GM08714 (cell line): ENCODE results near the gene C1orf226.
"Not testable (repeated sequence)": the region's sequence is repeated elsewhere in the genome, so short reads cannot be mapped to it uniquely, and the experiment has no call there.

Experiments
- H3K4me3 ChIP-seq: fragments of 200-500 bp; sonication (Bioruptor generic); 2 replicates; pipeline ENCODE4 v1.5.1; 2014; ENCODE audit warnings: mild to moderate bottlenecking, low read length, inconsistent platforms
- ZNF274 ChIP-seq: IDR thresholded peaks from 2 replicates; pipeline ENCODE4 v1.6.1; 2012; ENCODE audit warnings: mild to moderate bottlenecking, low read depth, low read length

C1orf226 gene

DNA sequence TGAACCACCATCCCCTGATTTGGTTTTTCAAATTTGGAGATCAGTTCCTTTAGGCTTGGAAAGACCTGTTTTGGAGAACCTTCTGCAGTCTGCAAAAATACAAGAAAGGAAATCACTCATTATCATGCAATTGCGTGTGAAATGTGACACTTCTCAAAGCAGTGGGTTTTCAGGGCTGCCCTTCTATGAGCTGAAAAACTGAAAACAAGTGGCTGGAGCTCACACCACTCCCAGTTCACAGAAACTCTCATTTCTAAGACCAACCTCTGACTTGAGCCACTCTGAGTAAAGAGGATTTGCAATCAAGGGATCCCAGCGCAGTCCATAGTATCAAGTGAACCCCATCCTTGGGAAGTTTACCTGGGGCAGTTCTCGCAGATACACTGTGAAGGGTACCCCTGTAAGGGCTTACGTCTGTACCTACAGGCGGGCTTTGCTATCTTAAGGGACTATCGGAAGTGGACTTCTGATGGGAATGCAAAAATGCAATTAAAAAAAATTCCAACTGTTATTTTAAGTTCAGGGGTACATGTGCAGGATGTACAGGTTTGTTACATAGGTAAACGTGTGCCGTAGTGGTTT, 17.6 kb downstream of the C1orf226 start:
- TF ChIP-seq ZNF274 = no peak
- no peak overlapping the region for H3K4me3 ChIP-seq

GRCh38 chr1:162400790-162401355, 19.3 kb downstream of the C1orf226 start:
- TF ChIP-seq ZNF274 = no peak
- H3K4me3 ChIP-seq = no peak overlapping the region

- no peak overlapping the region for H3K4me3 ChIP-seq
- no peak for TF ChIP-seq ZNF274
Observed at GRCh38 chr1:162404550-162405160, 23.1 kb downstream of the C1orf226 start.

GRCh38 chr1:162405800-162406199, 24.3 kb downstream of the C1orf226 start:
- H3K4me3 ChIP-seq = no peak overlapping the region
- no peak for TF ChIP-seq ZNF274

DNA sequence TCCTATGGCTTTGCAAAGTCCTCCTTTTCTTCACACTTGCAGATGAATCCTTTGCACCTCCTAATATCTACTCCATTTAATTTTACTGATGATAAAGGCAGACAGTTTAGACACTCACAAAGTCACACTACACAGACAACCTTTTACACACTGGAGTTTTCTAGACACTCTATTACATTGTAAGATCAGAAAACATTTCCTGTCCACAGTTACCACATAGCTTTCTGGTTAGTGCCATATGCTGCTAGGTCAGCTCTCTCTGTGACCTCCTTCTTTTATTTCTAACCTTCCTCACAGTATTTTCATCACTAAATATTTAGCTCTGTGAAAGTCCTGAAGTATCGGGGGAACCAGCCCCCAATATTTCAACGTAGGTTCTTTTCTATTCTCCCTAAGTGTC, 25.3 kb downstream of the C1orf226 start:
- no peak for TF ChIP-seq ZNF274
- H3K4me3 ChIP-seq = no peak overlapping the region

DNA sequence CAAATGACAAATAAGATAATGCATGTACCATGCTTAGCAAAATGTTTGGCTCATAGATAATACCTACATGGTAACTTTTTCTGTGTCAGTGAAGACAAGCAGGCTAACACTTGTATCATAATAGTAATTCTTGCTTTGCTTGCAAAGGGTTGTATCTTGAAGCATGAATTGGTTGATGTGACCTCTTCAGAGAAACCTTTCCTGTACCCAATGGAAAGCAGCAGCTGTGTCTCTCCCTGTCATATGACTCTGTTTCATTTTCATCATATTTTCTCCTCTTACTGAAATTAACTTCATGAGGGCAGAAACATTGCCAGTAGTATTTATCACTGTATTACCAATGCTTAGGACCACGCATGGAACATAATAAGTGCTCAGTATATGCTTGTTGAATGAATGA, 26.0 kb downstream of the C1orf226 start:
- no peak for TF ChIP-seq ZNF274
- H3K4me3 ChIP-seq = no peak overlapping the region

DNA sequence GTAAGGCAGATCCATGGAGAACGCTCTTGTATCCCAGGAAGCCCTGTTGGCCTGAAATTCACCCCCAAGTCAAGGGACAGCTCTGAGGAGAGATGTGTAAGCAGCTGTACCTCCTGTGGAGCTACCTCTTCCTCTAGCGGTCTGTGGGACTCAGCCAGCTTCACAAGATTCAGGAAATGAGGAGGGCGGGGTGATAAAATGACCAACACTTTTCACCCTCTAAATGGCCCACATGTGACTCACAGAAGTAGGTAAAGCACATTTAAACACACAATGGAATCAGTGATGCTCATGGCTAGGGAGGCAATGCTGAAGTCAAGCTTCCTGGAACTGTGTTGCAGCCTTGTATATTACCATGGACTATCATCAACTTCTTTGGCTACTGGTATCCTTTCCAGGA, 30.5 kb downstream of the C1orf226 start, which contains the start of gene SH2D1B:
Gene SH2D1B (minus strand): TSS at position 135 of the 400 bp plus-strand sequence. CDS start 120 bp downstream, at position 15.
- TF ChIP-seq ZNF274 = no peak

DNA sequence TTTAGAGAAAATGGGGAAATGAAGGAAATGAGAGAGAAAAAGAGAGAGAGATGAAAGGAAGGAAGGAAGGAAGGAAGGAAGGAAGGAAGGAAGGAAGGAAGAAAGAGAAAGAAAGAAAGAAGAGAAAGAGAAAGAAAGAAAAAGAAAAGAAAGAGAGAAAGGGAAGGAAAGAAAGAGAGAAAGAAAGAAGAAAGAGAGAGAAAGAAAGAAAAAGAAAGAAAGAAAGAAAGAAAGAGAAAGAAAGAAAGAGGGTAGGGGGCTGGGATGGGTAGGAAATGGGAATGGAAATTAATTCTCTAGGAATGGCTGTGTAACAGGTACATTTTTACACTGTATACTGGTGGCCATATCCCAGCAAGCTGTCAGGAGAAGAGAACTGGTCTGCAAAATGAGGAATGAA, 34.7 kb downstream of the C1orf226 start:
- H3K4me3 ChIP-seq = no peak overlapping the region
- TF ChIP-seq ZNF274 = no peak

More for the DNA sequence above, 30.5 kb downstream of the C1orf226 start, which contains the start of gene SH2D1B:
- H3K4me3 ChIP-seq = no peak within 1 kb of the TSS

DNA sequence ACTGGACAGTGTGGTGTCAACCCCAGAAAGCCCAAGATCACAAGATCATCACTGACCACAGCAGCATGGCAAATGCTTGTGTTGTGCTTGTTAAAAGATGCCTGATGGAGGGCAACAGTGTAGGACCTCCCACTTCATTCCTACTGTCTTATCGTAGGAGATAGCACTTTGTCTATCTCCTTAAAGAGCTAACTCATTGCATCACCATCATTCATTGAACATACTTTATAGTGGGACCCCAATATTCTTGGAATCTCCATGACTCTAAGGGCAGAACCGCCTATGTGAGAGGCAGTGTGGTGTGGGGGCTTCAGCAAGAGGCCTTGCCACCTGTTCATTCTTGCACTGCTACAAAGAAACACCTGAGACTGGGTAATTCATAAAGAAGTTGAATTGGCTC, 35.4 kb downstream of the C1orf226 start:
- no peak for TF ChIP-seq ZNF274
- H3K4me3 ChIP-seq = no peak overlapping the region

GRCh38 chr1:162417650-162418049, 36.1 kb downstream of the C1orf226 start:
- TF ChIP-seq ZNF274 = no peak
- H3K4me3 ChIP-seq = no peak overlapping the region

- not testable (repeated sequence) for H3K4me3 ChIP-seq
Observed at GRCh38 chr1:162418584-162418983, 37.1 kb downstream of the C1orf226 start.

DNA sequence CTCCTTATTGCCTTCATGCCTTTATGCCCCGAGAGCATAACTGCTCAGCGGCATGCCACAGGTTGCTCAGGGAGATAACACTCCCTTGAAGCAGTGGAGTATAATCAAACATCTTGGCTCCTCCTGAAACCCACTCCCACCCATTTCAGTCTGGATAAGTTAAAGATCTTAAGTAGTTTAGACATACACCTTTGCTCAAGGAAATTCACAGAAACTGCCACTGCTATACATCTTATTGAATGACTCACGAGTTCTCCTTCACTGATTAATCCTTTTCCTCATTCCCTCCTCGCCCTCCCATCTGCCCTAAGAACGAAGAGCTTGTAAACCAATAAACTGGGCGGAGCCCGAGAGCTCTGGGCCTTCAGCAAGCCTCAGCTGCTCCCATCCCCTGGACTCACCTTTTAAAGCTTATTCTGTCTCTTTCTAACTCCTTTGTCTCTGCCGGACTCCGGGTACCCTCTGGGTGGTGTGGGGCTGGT, 38.0 kb downstream of the C1orf226 start:
- H3K4me3 ChIP-seq = not testable (repeated sequence)

GRCh38 chr1:162420120-162420519, 38.6 kb downstream of the C1orf226 start:
- H3K4me3 ChIP-seq = no peak overlapping the region
- TF ChIP-seq ZNF274 = no peak

- no peak for TF ChIP-seq ZNF274
- no peak overlapping the region for H3K4me3 ChIP-seq
Observed at GRCh38 chr1:162421258-162422164, 40.0 kb downstream of the C1orf226 start.
